Measurements from ENCODE around the gene CDKAL1. TPM values are rescaled to one million over a fixed set of nuclear protein-coding genes. Genes with fewer than 3 reads are reported as not detected.

The CDKAL1 gene
- total RNA-seq, 2 donors from 2014 or later = 23.5 to 26.4 TPM

DNA sequence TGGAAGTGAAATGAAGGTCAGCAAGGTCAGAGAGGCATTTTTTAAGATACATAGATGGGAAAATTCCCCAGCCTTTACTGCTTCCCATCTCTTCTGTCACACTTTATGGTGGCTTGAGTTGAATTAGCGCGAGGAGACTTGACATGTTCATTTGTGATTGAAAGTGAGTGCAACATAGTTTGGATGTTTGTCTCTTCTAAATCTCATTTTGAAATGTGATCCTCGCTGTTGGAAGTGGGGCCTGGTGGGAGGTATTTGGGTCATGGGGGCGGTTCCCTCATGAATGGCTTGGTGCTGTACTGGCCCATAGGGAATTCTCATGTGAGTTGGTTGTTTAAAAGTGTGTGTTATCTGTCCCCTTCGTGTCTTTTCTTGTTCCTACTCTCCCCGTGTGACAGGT, 237.2 kb downstream of the CDKAL1 start:
- no peaks in the 10 kb centered on the region for H3K27me3 ChIP-seq (ENCODE audit: control insufficient read depth, insufficient read depth, low read length, poor library complexity, severe bottlenecking)
- H3K27me3 Mint-ChIP-seq (ENCODE audit: insufficient read depth) = no peaks in the 10 kb centered on the region
- H3K36me3 Mint-ChIP-seq (ENCODE audit: low read depth) = peaks cover 2% of the 10 kb centered on the region
- H3K9ac ChIP-seq (ENCODE audit: extremely low read depth, low read length, poor library complexity, severe bottlenecking) = no peak overlapping the region
- no peak overlapping the region for H3K4me3 ChIP-seq (ENCODE audit: low read length)
- TF ChIP-seq, protein P1, sequence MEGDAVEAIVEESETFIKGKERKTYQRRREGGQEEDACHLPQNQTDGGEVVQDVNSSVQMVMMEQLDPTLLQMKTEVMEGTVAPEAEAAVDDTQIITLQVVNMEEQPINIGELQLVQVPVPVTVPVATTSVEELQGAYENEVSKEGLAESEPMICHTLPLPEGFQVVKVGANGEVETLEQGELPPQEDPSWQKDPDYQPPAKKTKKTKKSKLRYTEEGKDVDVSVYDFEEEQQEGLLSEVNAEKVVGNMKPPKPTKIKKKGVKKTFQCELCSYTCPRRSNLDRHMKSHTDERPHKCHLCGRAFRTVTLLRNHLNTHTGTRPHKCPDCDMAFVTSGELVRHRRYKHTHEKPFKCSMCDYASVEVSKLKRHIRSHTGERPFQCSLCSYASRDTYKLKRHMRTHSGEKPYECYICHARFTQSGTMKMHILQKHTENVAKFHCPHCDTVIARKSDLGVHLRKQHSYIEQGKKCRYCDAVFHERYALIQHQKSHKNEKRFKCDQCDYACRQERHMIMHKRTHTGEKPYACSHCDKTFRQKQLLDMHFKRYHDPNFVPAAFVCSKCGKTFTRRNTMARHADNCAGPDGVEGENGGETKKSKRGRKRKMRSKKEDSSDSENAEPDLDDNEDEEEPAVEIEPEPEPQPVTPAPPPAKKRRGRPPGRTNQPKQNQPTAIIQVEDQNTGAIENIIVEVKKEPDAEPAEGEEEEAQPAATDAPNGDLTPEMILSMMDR (conservative IDR thresholded peaks at IDR 0.05) = no peak
- 64 to 71% methylated on average over 3 to 6 of the region's 6 CpGs for WGBS, 2 experiments (ENCODE audit: insufficient coverage in 1 of 2, insufficient read length in 1 of 2)
- DNase-seq = peak; percentile 72
- H3K9me3 ChIP-seq (ENCODE audit: control insufficient read depth, low read length) = no peaks in the 10 kb centered on the region
- no peak overlapping the region for H3K27ac Mint-ChIP-seq
- H3K36me3 ChIP-seq (ENCODE audit: control insufficient read depth, insufficient read depth, low read length) = no peaks in the 10 kb centered on the region
- H3K9me3 Mint-ChIP-seq = no peaks in the 10 kb centered on the region
- H3K4me1 ChIP-seq (ENCODE audit: control insufficient read depth, insufficient read depth, low read length) = no peaks in the 10 kb centered on the region
- peaks cover 9% of the 10 kb centered on the region for H3K4me1 Mint-ChIP-seq
- H3K4me3 Mint-ChIP-seq = no peak overlapping the region
- H3K27ac ChIP-seq (ENCODE audit: low read depth, low read length) = no peak overlapping the region

DNA sequence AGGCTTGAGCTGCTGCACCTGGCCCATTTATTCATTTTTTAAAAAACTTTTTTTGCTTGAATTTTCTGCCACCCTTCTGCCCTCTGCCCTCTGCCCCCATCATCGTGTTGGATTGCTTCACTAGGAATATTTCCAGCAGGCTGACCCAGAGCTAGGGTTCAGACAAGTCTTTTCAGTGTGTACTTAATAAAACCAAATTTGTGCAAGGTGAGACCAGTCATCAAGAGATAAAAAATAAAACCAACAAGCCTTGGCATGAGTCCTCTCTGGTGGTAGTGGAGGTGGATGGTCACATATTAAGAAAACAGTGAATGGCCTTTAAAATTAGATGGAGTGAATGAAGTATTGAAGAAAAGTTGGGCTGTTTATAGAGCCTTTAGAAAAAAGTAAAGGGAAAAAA, 239.6 kb downstream of the CDKAL1 start:
- Mint-ChIP-seq H3K27ac (no peak overlapping the region), H3K9me3 (no peaks in the 10 kb centered on the region), H3K4me3 (no peak overlapping the region), H3K4me1 (peaks cover 2% of the 10 kb centered on the region), H3K27me3 (ENCODE audit: insufficient read depth) (no peaks in the 10 kb centered on the region), H3K36me3 (ENCODE audit: low read depth) (peaks cover 2% of the 10 kb centered on the region)
- Histone ChIP-seq H3K36me3 (ENCODE audit: control insufficient read depth, insufficient read depth, low read length) (no peaks in the 10 kb centered on the region), H3K9ac (ENCODE audit: extremely low read depth, low read length, poor library complexity, severe bottlenecking) (no peak overlapping the region), H3K27ac (ENCODE audit: low read depth, low read length) (no peak overlapping the region), H3K4me1 (ENCODE audit: control insufficient read depth, insufficient read depth, low read length) (no peaks in the 10 kb centered on the region), H3K9me3 (ENCODE audit: control insufficient read depth, low read length) (no peaks in the 10 kb centered on the region), H3K27me3 (ENCODE audit: control insufficient read depth, insufficient read depth, low read length, poor library complexity, severe bottlenecking) (no peaks in the 10 kb centered on the region), H3K4me3 (ENCODE audit: low read length) (no peak overlapping the region)
- TF ChIP-seq, protein P1 (conservative IDR thresholded peaks at IDR 0.05) = no peak
- DNase-seq = no peak
- WGBS, 2 experiments (ENCODE audit: insufficient coverage in 1 of 2, insufficient read length in 1 of 2) = 91% methylated on average over 1 of the region's 1 CpG; no CpG with 5 or more reads in 1 of the 2 experiments

DNA sequence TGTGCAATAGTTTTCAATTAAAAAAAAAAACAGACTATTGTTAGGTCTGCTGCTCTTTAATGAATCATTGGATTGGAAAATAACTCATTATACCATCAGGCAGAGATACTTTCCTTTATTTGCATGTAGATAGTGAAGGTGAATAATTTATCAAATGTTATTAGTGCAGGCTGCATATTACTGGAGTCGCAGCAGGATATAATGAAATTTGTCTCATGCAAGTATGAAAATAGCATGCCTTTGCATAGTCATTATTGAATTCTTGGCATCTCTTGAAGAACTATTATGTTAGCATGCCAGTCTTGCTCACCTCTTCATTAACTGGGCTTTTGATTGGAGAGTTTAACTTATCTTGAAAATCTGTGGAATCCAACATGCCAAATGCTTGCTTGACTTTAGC, 241.7 kb downstream of the CDKAL1 start:
- Histone ChIP-seq H3K27ac (ENCODE audit: low read depth, low read length) (no peak overlapping the region), H3K4me1 (ENCODE audit: control insufficient read depth, insufficient read depth, low read length) (no peaks in the 10 kb centered on the region), H3K27me3 (ENCODE audit: control insufficient read depth, insufficient read depth, low read length, poor library complexity, severe bottlenecking) (no peaks in the 10 kb centered on the region), H3K36me3 (ENCODE audit: control insufficient read depth, insufficient read depth, low read length) (peaks cover 1% of the 10 kb centered on the region), H3K9ac (ENCODE audit: extremely low read depth, low read length, poor library complexity, severe bottlenecking) (no peak overlapping the region), H3K9me3 (ENCODE audit: control insufficient read depth, low read length) (no peaks in the 10 kb centered on the region), H3K4me3 (ENCODE audit: low read length) (no peak overlapping the region)
- Mint-ChIP-seq H3K4me3 (no peak overlapping the region), H3K4me1 (no peaks in the 10 kb centered on the region), H3K36me3 (ENCODE audit: low read depth) (peaks cover 3% of the 10 kb centered on the region), H3K27me3 (ENCODE audit: insufficient read depth) (no peaks in the 10 kb centered on the region), H3K27ac (no peak overlapping the region), H3K9me3 (no peaks in the 10 kb centered on the region)
- no peak for DNase-seq
- TF ChIP-seq, protein P1 (conservative IDR thresholded peaks at IDR 0.05) = no peak
- 89 to 94% methylated on average over 1 of the region's 1 CpG for WGBS, 2 experiments (ENCODE audit: insufficient coverage in 1 of 2, insufficient read length in 1 of 2)

Data from endodermal cell (in vitro differentiated cells).